Medulla oblongata (tissue), 1 donor: ENCODE measurements around the gene TSPAN8.
"Not testable (repeated sequence)": the region's sequence is repeated elsewhere in the genome, so short reads cannot be mapped to it uniquely, and the experiment has no call there.

Source experiments
- DNase-seq: peaks from one replicate; pipeline ENCODE4 v3.0.0-alpha.2; 2015; ENCODE audit errors: extremely low spot score

The TSPAN8 gene

GRCh38 chr12:71129364-71129763 is 28.4 kb downstream of the TSPAN8 start:
- no peak for DNase-seq

- no peak for DNase-seq
Measured at GRCh38 chr12:71128191-71128788, 29.5 kb downstream of the TSPAN8 start.

GRCh38 chr12:71125949-71126348 is 31.9 kb downstream of the TSPAN8 start:
- DNase-seq, result no peak

GRCh38 chr12:71125515-71125914 is 32.3 kb downstream of the TSPAN8 start:
- DNase-seq, result no peak

- no peak for DNase-seq
Measured at GRCh38 chr12:71124835-71125460, 32.9 kb downstream of the TSPAN8 start.

- DNase-seq, result not testable (repeated sequence)
Measured at GRCh38 chr12:71113148-71113547, 44.7 kb downstream of the TSPAN8 start.

GRCh38 chr12:71109834-71110233 is 48.0 kb downstream of the TSPAN8 start:
- no peak for DNase-seq

- no peak for DNase-seq
Measured at GRCh38 chr12:71108355-71108754, 49.4 kb downstream of the TSPAN8 start.

GRCh38 chr12:71107936-71108335 is 49.9 kb downstream of the TSPAN8 start:
- no peak for DNase-seq

GRCh38 chr12:71105956-71106355 is 51.8 kb downstream of the TSPAN8 start:
- no peak for DNase-seq

GRCh38 chr12:71092290-71092689 is 65.5 kb downstream of the TSPAN8 start:
- no peak for DNase-seq

- no peak for DNase-seq
Measured at GRCh38 chr12:71090971-71091370, 66.8 kb downstream of the TSPAN8 start.

GRCh38 chr12:71085575-71085974 is 72.2 kb downstream of the TSPAN8 start:
- no peak for DNase-seq

- no peak for DNase-seq
Measured at GRCh38 chr12:71075743-71076142, 82.1 kb downstream of the TSPAN8 start.
